Measurements from ENCODE around the gene F12.

- TF ChIP-seq CTCF (IDR thresholded peaks at IDR 0.05; ENCODE audit: low read depth, low read length) (no peak), POLR2A (IDR thresholded peaks at IDR 0.05; ENCODE audit: extremely low read depth, insufficient read length) (no peak), MAX (IDR thresholded peaks at IDR 0.05; ENCODE audit: low read depth, low read length) (no peak)
These were observed 40.0 kb upstream of the F12 start for GRCh38 chr5:177449140-177450061.

All from NB4 (cell line).